ENCODE results near the gene CRBN. TPM values are rescaled to one million over a fixed set of nuclear protein-coding genes. Genes with fewer than 3 reads are reported as not detected.
A peak's percentile ranks its signal among the peaks of the same experiment; 100 is the strongest.

The CRBN gene
- total and polyA plus RNA-seq, 2 donors (not counting 3 experiments of a cell fraction or from before 2014, with no cell fraction given): 25.2 to 36.1 TPM

DNA sequence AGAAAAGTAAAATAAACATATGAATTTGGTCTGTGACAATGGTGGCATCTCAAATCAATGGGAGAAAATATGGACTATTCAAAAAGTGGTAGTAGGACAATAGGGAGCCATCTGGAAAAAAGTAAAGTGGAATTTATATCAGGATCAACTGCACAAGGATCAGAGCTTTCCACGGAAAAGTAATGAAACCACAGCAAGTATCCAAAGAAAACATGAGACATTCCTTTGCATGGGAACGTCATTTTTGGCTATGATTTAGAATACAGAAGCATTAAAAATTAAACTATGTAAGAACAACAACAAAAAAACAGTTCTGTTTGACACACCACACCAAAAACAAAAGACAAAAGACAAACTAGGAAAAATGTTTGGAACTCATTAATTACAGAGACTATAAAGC lies 18.7 kb downstream of the CRBN start:
- FAIRE-seq (no peak), DNase-seq (ENCODE audit: low read depth, low spot score) (peak; percentile 54)
- H3K36me3 ChIP-seq (ENCODE audit: control insufficient read depth in 2 of 2, extremely low read depth in 1 of 2, insufficient read depth in 2 of 2, low read length in 2 of 2): peaks cover 10 to 15% of the 10 kb centered on the region in 2 experiments
- no peaks in the 10 kb centered on the region for H3K79me2 ChIP-seq (ENCODE audit: control insufficient read depth, insufficient read depth, low read length)
- H3K4me2 ChIP-seq (ENCODE audit: insufficient read depth, low read length): no peak overlapping the region
- intact Hi-C loops (cut with micrococcal nuclease): no loop called here
- H3K4me3 ChIP-seq (replicated peaks in 1 of 3; ENCODE audit: insufficient read depth in 1 of 3, low read depth in 1 of 3, low read length in 3 of 3): no peak overlapping the region
- no peaks in the 10 kb centered on the region for H3K4me1 ChIP-seq (ENCODE audit: control insufficient read depth, extremely low read depth, insufficient read depth, low read length)
- H4K20me1 ChIP-seq (replicated peaks; ENCODE audit: control insufficient read depth, extremely low read depth, insufficient read depth, low read length): no peaks in the 10 kb centered on the region
- ChIA-PET POLR2A (no interaction called here), CTCF (interaction anchor here (1.0 to 1.3 kb wide), 2 partner anchors 9 kb away, joined by 3 read pairs; no protein-coding TSS in a partner anchor)
- no peak overlapping the region for H2AFZ ChIP-seq (ENCODE audit: low read depth, low read length)
- no peak for TF ChIP-seq FOS (IDR thresholded peaks at IDR 0.05; ENCODE audit: borderline replicate concordance, insufficient read depth, low read length)
- TF ChIP-seq MYC (IDR thresholded peaks at IDR 0.05; ENCODE audit: low read depth, low read length): no peak
- no peak for TF ChIP-seq JUN (IDR thresholded peaks at IDR 0.05; ENCODE audit: borderline replicate concordance, insufficient read depth, insufficient read length, low read depth)
- no peak for TF ChIP-seq GATA2 (IDR thresholded peaks at IDR 0.05; ENCODE audit: insufficient read depth, insufficient read length, low read depth, low read length)
- no peak for TF ChIP-seq POLR2AphosphoS5 (IDR thresholded peaks at IDR 0.05; ENCODE audit: insufficient read depth, low read depth, low read length)
- TF ChIP-seq EZH2 (IDR thresholded peaks at IDR 0.05; ENCODE audit: borderline replicate concordance, low read depth, low read length, severe bottlenecking): no peak
- TF ChIP-seq CTCF (IDR thresholded peaks at IDR 0.05; ENCODE audit: extremely low read depth in 1 of 2, insufficient read depth in 1 of 2, low read depth in 1 of 2, low read length in 2 of 2): no peak
- TF ChIP-seq, protein P1, sequence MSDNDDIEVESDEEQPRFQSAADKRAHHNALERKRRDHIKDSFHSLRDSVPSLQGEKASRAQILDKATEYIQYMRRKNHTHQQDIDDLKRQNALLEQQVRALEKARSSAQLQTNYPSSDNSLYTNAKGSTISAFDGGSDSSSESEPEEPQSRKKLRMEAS (IDR thresholded peaks at IDR 0.05; ENCODE audit: insufficient read depth, insufficient read length): no peak
- TF ChIP-seq POLR2A (IDR thresholded peaks at IDR 0.05; ENCODE audit: low read depth, low read length): no peak
- H3K9me3 ChIP-seq (replicated peaks; ENCODE audit: control insufficient read depth, insufficient read depth, low read length): no peaks in the 10 kb centered on the region
- no peaks in the 10 kb centered on the region for H3K27me3 ChIP-seq (ENCODE audit: control insufficient read depth in 2 of 2, insufficient read depth in 2 of 2, low read length in 2 of 2)
- dilution Hi-C loops (cut with MboI; ENCODE audit: extremely low pct_ligation_motif_present, low sequenced_read_pairs): no loop called here
- no TSS peak for BruUV-seq (replicated peaks)
- no peaks in the 10 kb centered on the region for H3K9me1 ChIP-seq (replicated peaks; ENCODE audit: control insufficient read depth, extremely low read depth, insufficient read depth, low read length)
- no peak overlapping the region for H3K9ac ChIP-seq (replicated peaks; ENCODE audit: extremely low read depth, insufficient read depth, low read length)
- no peak overlapping the region for H3K27ac ChIP-seq (ENCODE audit: insufficient read depth, low read depth, low read length)
